Adrenal gland (tissue), 12 donors: ENCODE results near the gene AP1M1. TPM values are rescaled to one million over a fixed set of nuclear protein-coding genes. Genes with fewer than 3 reads are reported as not detected.

Source experiments
- DNase-seq, 7 donors: peaks; one replicate each; pipeline ENCODE4 v3.0.0-alpha.2; 2019 to 2020
- H3K27ac ChIP-seq, 5 donors: fragments of 200-600 bp; sonication (generic) in 4 of 5; 1 replicate in 3 of 5; 2 replicates in 2 of 5; pipeline versions ENCODE4 v1.5.1 to v1.8.0; 2016 to 2020; ENCODE audit warnings: mild to moderate bottlenecking in 1 of 5
- H3K27me3 ChIP-seq: fragments of 200-600 bp; 2 replicates; pipeline ENCODE4 v1.8.0; 2021
- H3K36me3 ChIP-seq, 2 donors: fragments of 200-600 bp; replicated peaks in 1 of 2; 1 replicate in 1 of 2; 2 replicates in 1 of 2; pipeline versions ENCODE4 v1.5.1 to v1.8.0; 2018 to 2022
- H3K4me1 ChIP-seq, 2 donors: fragments of 200-600 bp; replicated peaks in 1 of 2; 1 replicate in 1 of 2; 2 replicates in 1 of 2; pipeline versions ENCODE4 v1.5.1 to v1.8.0; 2018 to 2021
- H3K4me3 ChIP-seq, 4 donors: fragments of 200-600 bp; sonication (generic) in 3 of 4; one replicate each; pipeline ENCODE4 v1.5.1; 2016 to 2018
- H3K9me3 ChIP-seq, 3 donors: fragments of 200-600 bp; sonication (generic) in 1 of 3; replicated peaks in 1 of 3; 1 replicate in 2 of 3; 2 replicates in 1 of 3; pipeline versions ENCODE4 v1.5.1 to v1.8.0; 2016 to 2021
- CTCF ChIP-seq, 6 experiments: fragments of 450-650 bp in 4 of 6; fragments of 200-600 bp in 2 of 6; sonication (generic) in 1 of 6; IDR thresholded peaks; 1 replicate in 5 of 6; 2 replicates in 1 of 6; pipeline versions ENCODE4 v1.5.1 to v1.8.0; 2016 to 2021; ENCODE audit warnings: antibody characterized with exemption in 6 of 6, mild to moderate bottlenecking in 2 of 6, moderate library complexity in 1 of 6
- POLR2A ChIP-seq, 2 donors: fragments of 450-650 bp; IDR thresholded peaks; one replicate each; pipeline ENCODE4 v1.6.1; 2017; ENCODE audit warnings: antibody characterized with exemption in 2 of 2, mild to moderate bottlenecking in 2 of 2, moderate library complexity in 1 of 2
- WGBS, 4 donors: extraction: QIAGEN DNeasy Blood & Tissue Kit in 2 of 4; methylation state at CpG; one replicate each; pipeline versions ENCODE4 v1.1.5 to v1.1.7; 2013 to 2017; 5-methylcytosine and 5-hydroxymethylcytosine counted together
- intact Hi-C, 2 donors: fragments of 100-400 bp; cut with DNase I; formaldehyde crosslinking; loops; one replicate each; pipeline versions ENCODE4 v1.14.1 to v1.15.0; 2022 to 2023
- polyA plus RNA-seq, 3 donors: library from polyadenylated mRNA; stranded (reverse); fragments of 200-250 nt in 2 of 3; fragments of 350-450 nt in 1 of 3; fragmentation: Illumina TruSeq in 1 of 3; extraction: RNeasy Lipid Tissue Mini Kit (QIAGEN cat#74804) in 1 of 3; gene quantifications; one replicate each; pipeline ENCODE4 v1.2.3, GENCODE V29; 2013 to 2014
- total RNA-seq, 9 donors: library from RNA; depleted of rRNA in 4 of 9; stranded (reverse); fragments of >200 nt in 4 of 9; fragments of 120-200 nt in 1 of 9; fragmentation: NEBNext Ultra II Directional in 1 of 9; extraction: Animal tissue kit (Norgen Biotek cat#: 25700) in 1 of 9; gene quantifications; one replicate each; pipeline versions ENCODE4 v1.1.0 to v1.2.4, GENCODE V29; 2013 to 2023
- donor health status: healthy with polysubstance abuse.
- donor health status: Bipolar disorder and iron deficiency.
- donor health status: DM: yes; HTN: yes; CAD: no.
- donor health status: DM: no; HTN: no; CAD: no.
- donor health status: DM: no; HTN: no; CAD: no.
- donor health status: DM: yes; HTN: yes; CAD: no.

The AP1M1 gene
- total and polyA plus RNA-seq, 12 donors = 51.3 to 99.6 (median 82.5) TPM

DNA sequence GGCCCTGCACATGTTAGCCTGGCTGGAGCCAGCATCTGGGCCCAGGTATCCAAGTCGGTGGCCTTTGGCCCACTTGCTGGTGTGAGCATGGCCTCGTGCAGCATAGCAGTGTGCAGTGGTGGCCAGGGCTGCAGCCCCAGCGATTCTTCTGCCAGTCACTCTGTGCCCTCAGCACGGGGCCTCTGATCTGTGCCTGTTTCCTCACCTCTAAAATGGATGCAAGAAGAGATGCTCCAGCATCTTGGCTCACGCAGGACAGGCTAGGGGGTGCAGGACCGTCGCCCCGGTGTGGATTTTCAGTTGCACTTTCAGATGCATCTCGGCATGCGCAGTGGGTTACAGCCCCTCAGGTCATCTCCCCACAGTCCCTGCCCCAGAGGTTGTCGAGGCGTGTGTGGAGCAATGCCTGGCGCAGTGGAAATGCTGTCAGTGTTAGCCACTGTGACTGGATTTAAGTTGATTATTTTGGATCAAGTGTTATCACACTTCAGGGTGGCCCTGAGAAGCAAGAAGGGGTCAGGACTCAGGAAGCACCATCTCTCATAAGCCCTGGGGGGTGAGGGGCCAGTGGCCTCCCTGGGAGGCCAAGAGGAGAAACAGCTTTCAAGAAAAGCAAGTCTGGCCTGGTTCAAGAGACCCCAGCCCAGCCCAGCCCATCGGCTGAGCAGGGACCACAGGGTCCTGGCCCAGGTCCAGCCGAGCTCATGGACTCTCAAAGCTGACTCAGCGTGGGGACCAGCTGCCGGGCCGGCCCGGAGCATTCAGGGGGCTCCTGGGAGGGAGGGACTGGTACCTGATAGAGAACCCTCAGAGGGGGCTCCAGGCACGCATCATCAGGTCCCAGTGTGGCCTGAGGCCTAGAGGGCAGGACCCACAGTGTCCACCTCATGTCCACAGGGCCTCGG, 27.8 kb downstream of the AP1M1 start:
- H3K27me3 ChIP-seq = no peaks in the 10 kb centered on the region
- peaks cover 0 to 68% of the 10 kb centered on the region in 2 donors for H3K36me3 ChIP-seq
- WGBS, 4 donors = 78 to 88% (median 81%) methylated on average over 15 to 21 of the region's 21 CpGs
- TF ChIP-seq POLR2A (IDR thresholded peaks at IDR 0.05) = no peak
- no peak for TF ChIP-seq CTCF (IDR thresholded peaks at IDR 0.05)
- H3K4me1 ChIP-seq = no peaks in the 10 kb centered on the region
- no peak overlapping the region for H3K27ac ChIP-seq
- peaks cover 0 to 12% (median 0%) of the 10 kb centered on the region in 3 donors for H3K9me3 ChIP-seq
- DNase-seq = peak in 1 of 7 donors; percentile 46
- no peak overlapping the region for H3K4me3 ChIP-seq
- intact Hi-C loops = no loop called here

- Histone ChIP-seq H3K27me3 (no peaks in the 10 kb centered on the region), H3K4me1 (no peaks in the 10 kb centered on the region), H3K27ac (no peak overlapping the region), H3K9me3 (peaks cover 0 to 7% (median 0%) of the 10 kb centered on the region in 3 donors), H3K4me3 (no peak overlapping the region), H3K36me3 (peaks cover 0 to 68% of the 10 kb centered on the region in 2 donors)
- TF ChIP-seq CTCF (IDR thresholded peaks at IDR 0.05) = no peak
- TF ChIP-seq POLR2A (IDR thresholded peaks at IDR 0.05) = no peak
- 96 to 100% (median 97%) methylated on average over 1 to 16 of the region's 16 CpGs for WGBS, 4 donors
- peak in 1 of 7 donors; percentile 42 for DNase-seq
- intact Hi-C loops = no loop called here
Measured at GRCh38 chr19:16226184-16226591, 28.5 kb downstream of the AP1M1 start.

GRCh38 chr19:16226878-16227836, 29.4 kb downstream of the AP1M1 start:
- Histone ChIP-seq H3K4me1 (no peaks in the 10 kb centered on the region), H3K27me3 (no peaks in the 10 kb centered on the region), H3K9me3 (no peaks in the 10 kb centered on the region), H3K4me3 (no peak overlapping the region), H3K27ac (no peak overlapping the region), H3K36me3 (peaks cover 0 to 76% of the 10 kb centered on the region in 2 donors)
- intact Hi-C loops = no loop called here
- peak in 1 of 7 donors; percentile 37 for DNase-seq
- WGBS, 4 donors = 84 to 94% (median 90%) methylated on average over 22 to 33 of the region's 33 CpGs
- TF ChIP-seq CTCF (IDR thresholded peaks at IDR 0.05) (no peak), POLR2A (IDR thresholded peaks at IDR 0.05) (no peak)
